BJ (cell line): Measurements from ENCODE around the gene SCUBE3. TPM values are rescaled to one million over a fixed set of nuclear protein-coding genes. Genes with fewer than 3 reads are reported as not detected.

Source experiments
- CTCF ChIA-PET: fragments of 350-600 bp; formaldehyde crosslinking; extraction: SDS; loops from one replicate; lab custom pipeline; 2021; ENCODE audit warnings: antibody characterized with exemption, inconsistent platforms; lab: Yijun Ruan, JAX
- POLR2A ChIA-PET: fragments of 300-600 bp; sonication (Branson Sonifier 250); formaldehyde crosslinking; extraction: SDS; loops from one replicate; lab custom pipeline; 2021; ENCODE audit warnings: antibody characterized with exemption; lab: Charles Lee
- DNase-seq: peaks from one replicate; pipeline ENCODE4 v3.0.0-alpha.2; 2011; ENCODE audit warnings: low read depth
- H3K27me3 ChIP-seq: 2 replicates; pipeline ENCODE4 v1.6.0; 2011; ENCODE audit warnings: low read length; ENCODE audit not compliant: control insufficient read depth, insufficient read depth
- H3K36me3 ChIP-seq: 2 replicates; pipeline ENCODE4 v1.5.1; 2011; ENCODE audit warnings: low read length; ENCODE audit not compliant: control insufficient read depth, insufficient read depth
- H3K4me3 ChIP-seq: 2 replicates; pipeline ENCODE4 v1.5.1; 2011; ENCODE audit warnings: low read depth, mild to moderate bottlenecking, control low read depth, low read length
- CTCF ChIP-seq: IDR thresholded peaks from 2 replicates; pipeline ENCODE4 v1.5.1; 2011; ENCODE audit warnings: low read depth, mild to moderate bottlenecking, control low read depth, inconsistent platforms, low read length, moderate library complexity; ENCODE audit not compliant: insufficient read depth
- polyA plus RNA-seq: library from polyadenylated mRNA; depleted of rRNA; stranded (reverse); fragments of >200 nt; gene quantifications from 2 replicates; pipeline ENCODE4 v1.2.3, GENCODE V29; 2011

SCUBE3 gene
- polyA plus RNA-seq, 1 experiment: 13.1 TPM

GRCh38 chr6:35239581-35239980 is 25.8 kb downstream of the SCUBE3 start:
- CTCF ChIA-PET: interaction anchor here (2.1 to 4.9 kb wide), 8 partner anchors 11 to 255 kb away, joined by 7 to 119 read pairs (median 43); no protein-coding TSS in a partner anchor
- POLR2A ChIA-PET: no interaction called here
- H3K4me3 ChIP-seq: no peak overlapping the region
- H3K36me3 ChIP-seq: peaks cover 4% of the 10 kb centered on the region
- H3K27me3 ChIP-seq: no peaks in the 10 kb centered on the region
- DNase-seq: no peak
- no peak for TF ChIP-seq CTCF

GRCh38 chr6:35240838-35241801 is 27.4 kb downstream of the SCUBE3 start:
- ChIA-PET POLR2A (no interaction called here), CTCF (interaction anchor here (0.6 to 4.9 kb wide), 42 partner anchors 10 to 1078 kb away, joined by 3 to 119 read pairs (median 4); partner anchors contain the start of genes ANKS1A, SCUBE3, TCP11 and ZNF76)
- Histone ChIP-seq H3K27me3 (no peaks in the 10 kb centered on the region), H3K36me3 (peaks cover 5% of the 10 kb centered on the region), H3K4me3 (no peak overlapping the region)
- no peak for DNase-seq
- peak; percentile 96 for TF ChIP-seq CTCF

GRCh38 chr6:35242486-35242885 is 28.7 kb downstream of the SCUBE3 start:
- Histone ChIP-seq H3K27me3 (no peaks in the 10 kb centered on the region), H3K4me3 (no peak overlapping the region), H3K36me3 (peaks cover 7% of the 10 kb centered on the region)
- TF ChIP-seq CTCF: no peak
- ChIA-PET CTCF (interaction anchor here (0.7 to 4.9 kb wide), 13 partner anchors 9 to 1052 kb away, joined by 3 to 119 read pairs (median 14); partner anchors contain the start of gene ZNF76), POLR2A (no interaction called here)
- DNase-seq: no peak

- Histone ChIP-seq H3K4me3 (no peak overlapping the region), H3K36me3 (peaks cover 7% of the 10 kb centered on the region), H3K27me3 (no peaks in the 10 kb centered on the region)
- no peak for DNase-seq
- ChIA-PET CTCF (interaction anchor here (0.8 to 4.9 kb wide), 6 partner anchors 21 to 256 kb away, joined by 3 to 119 read pairs (median 4); no protein-coding TSS in a partner anchor), POLR2A (no interaction called here)
- TF ChIP-seq CTCF: no peak
Measured at GRCh38 chr6:35242906-35243305, 29.1 kb downstream of the SCUBE3 start.

GRCh38 chr6:35243386-35243958 is 29.7 kb downstream of the SCUBE3 start:
- H3K27me3 ChIP-seq: no peaks in the 10 kb centered on the region
- CTCF ChIA-PET: interaction anchor here (0.9 to 4.9 kb wide), 5 partner anchors 21 to 256 kb away, joined by 3 to 119 read pairs (median 4); no protein-coding TSS in a partner anchor

More at GRCh38 chr6:35243386-35243958, 29.7 kb downstream of the SCUBE3 start:
- DNase-seq: no peak
- H3K4me3 ChIP-seq: no peak overlapping the region
- H3K36me3 ChIP-seq: peaks cover 7% of the 10 kb centered on the region
- POLR2A ChIA-PET: no interaction called here
- no peak for TF ChIP-seq CTCF
